ENCODE measurements around the gene FYCO1.
A peak's percentile ranks its signal among the peaks of the same experiment; 100 is the strongest.

Gene FYCO1

DNA sequence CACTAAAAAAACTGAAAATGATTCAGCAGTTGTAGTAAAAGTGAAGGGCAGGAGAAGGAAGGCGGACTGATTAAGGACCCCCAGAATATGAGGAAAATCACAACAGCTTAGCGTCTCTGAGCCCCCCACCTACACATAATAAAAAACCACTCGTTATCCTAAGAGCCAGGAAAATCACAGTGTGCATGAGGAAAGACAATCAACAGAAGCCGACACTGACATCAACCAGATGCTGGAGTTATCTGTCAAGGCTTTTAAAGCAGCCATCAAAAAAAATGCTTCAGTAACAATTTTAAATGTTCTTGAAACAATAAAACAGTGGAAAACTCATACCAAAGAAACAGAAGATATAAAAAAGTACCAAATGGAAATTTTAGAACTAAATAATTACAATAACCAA is 62.0 kb downstream of the FYCO1 start:
- Histone ChIP-seq H3K27me3 (ENCODE audit: insufficient read depth, poor library complexity, severe bottlenecking) (no peaks in the 10 kb centered on the region), H3K4me3 (replicated peaks; ENCODE audit: insufficient read depth, low read length) (no peak overlapping the region), H3K27ac (replicated peaks) (no peak overlapping the region)
- TF ChIP-seq, protein P1, sequence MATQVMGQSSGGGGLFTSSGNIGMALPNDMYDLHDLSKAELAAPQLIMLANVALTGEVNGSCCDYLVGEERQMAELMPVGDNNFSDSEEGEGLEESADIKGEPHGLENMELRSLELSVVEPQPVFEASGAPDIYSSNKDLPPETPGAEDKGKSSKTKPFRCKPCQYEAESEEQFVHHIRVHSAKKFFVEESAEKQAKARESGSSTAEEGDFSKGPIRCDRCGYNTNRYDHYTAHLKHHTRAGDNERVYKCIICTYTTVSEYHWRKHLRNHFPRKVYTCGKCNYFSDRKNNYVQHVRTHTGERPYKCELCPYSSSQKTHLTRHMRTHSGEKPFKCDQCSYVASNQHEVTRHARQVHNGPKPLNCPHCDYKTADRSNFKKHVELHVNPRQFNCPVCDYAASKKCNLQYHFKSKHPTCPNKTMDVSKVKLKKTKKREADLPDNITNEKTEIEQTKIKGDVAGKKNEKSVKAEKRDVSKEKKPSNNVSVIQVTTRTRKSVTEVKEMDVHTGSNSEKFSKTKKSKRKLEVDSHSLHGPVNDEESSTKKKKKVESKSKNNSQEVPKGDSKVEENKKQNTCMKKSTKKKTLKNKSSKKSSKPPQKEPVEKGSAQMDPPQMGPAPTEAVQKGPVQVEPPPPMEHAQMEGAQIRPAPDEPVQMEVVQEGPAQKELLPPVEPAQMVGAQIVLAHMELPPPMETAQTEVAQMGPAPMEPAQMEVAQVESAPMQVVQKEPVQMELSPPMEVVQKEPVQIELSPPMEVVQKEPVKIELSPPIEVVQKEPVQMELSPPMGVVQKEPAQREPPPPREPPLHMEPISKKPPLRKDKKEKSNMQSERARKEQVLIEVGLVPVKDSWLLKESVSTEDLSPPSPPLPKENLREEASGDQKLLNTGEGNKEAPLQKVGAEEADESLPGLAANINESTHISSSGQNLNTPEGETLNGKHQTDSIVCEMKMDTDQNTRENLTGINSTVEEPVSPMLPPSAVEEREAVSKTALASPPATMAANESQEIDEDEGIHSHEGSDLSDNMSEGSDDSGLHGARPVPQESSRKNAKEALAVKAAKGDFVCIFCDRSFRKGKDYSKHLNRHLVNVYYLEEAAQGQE (IDR thresholded peaks at IDR 0.05; ENCODE audit: insufficient replicate concordance, low read depth), result no peak
- TF ChIP-seq POLR2AphosphoS5 (IDR thresholded peaks at IDR 0.05; ENCODE audit: low read depth), result no peak
- no peak for TF ChIP-seq SPI1 (IDR thresholded peaks at IDR 0.05; ENCODE audit: borderline replicate concordance, low read depth)
- TF ChIP-seq, protein P2, sequence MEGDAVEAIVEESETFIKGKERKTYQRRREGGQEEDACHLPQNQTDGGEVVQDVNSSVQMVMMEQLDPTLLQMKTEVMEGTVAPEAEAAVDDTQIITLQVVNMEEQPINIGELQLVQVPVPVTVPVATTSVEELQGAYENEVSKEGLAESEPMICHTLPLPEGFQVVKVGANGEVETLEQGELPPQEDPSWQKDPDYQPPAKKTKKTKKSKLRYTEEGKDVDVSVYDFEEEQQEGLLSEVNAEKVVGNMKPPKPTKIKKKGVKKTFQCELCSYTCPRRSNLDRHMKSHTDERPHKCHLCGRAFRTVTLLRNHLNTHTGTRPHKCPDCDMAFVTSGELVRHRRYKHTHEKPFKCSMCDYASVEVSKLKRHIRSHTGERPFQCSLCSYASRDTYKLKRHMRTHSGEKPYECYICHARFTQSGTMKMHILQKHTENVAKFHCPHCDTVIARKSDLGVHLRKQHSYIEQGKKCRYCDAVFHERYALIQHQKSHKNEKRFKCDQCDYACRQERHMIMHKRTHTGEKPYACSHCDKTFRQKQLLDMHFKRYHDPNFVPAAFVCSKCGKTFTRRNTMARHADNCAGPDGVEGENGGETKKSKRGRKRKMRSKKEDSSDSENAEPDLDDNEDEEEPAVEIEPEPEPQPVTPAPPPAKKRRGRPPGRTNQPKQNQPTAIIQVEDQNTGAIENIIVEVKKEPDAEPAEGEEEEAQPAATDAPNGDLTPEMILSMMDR (IDR thresholded peaks at IDR 0.05; ENCODE audit: insufficient read depth, low read length), result no peak
- no peak for TF ChIP-seq GABPA (IDR thresholded peaks at IDR 0.05; ENCODE audit: low read depth)
- DNase-seq (ENCODE audit: low read depth in 1 of 2, low spot score in 1 of 2), result no peak

DNA sequence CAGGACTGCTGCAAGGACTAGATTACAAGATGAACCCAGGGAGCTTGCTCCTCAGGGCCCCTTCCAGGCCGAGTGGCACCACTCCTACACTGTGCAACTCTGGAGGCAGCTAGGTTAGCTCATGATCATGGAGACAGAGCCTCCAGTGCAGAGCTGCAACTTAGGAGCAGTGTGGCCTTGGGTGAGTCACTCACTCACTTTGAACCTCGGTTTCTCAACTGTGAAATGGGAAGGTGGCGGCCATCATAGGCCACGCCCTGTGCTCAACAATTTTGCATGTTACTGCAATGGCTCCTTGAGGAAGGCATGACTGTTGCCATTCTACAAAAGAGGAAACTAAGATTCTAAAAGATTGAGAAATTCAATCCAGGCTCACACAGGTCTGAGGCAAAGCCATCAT is 63.5 kb downstream of the FYCO1 start:
- 0 out of 2 replicates have a peak overlapping the region, but pooled peaks have one; percentile 6 for H3K27ac ChIP-seq (replicated peaks)
- H3K4me3 ChIP-seq (replicated peaks; ENCODE audit: insufficient read depth, low read length), result no peak overlapping the region
- peak; percentile 71 to 87 for DNase-seq (ENCODE audit: low read depth in 1 of 2, low spot score in 1 of 2)
- no peaks in the 10 kb centered on the region for H3K27me3 ChIP-seq (ENCODE audit: insufficient read depth, poor library complexity, severe bottlenecking)
- peak; percentile 49; the same call in 1 of the 2 replicates for TF ChIP-seq POLR2AphosphoS5 (IDR thresholded peaks at IDR 0.05; ENCODE audit: low read depth)
- TF ChIP-seq, protein P1 (IDR thresholded peaks at IDR 0.05; ENCODE audit: insufficient replicate concordance, low read depth), result no peak

DNA sequence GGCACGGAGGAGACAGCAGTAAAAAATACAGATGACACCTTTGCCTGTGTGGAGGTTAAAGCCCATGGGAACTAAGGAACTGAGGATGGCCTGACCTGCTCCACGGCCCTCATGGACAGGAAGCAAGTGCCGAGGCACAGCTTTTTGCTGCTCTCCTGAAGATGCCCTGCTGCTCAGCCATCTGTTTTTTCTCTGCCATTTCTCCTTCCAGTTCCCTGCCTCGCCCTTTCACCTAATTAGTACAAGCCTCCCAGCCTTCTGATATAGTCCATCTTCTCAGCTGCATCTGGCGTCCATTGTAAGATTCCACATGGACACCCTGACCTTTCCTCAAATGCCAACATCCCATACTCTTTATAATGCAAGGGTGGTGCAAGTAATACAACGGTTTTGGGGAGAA is 64.1 kb downstream of the FYCO1 start:
- no peak for TF ChIP-seq POLR2AphosphoS5 (IDR thresholded peaks at IDR 0.05; ENCODE audit: low read depth)
- Histone ChIP-seq H3K4me3 (replicated peaks; ENCODE audit: insufficient read depth, low read length) (no peak overlapping the region), H3K27me3 (ENCODE audit: insufficient read depth, poor library complexity, severe bottlenecking) (no peaks in the 10 kb centered on the region), H3K27ac (replicated peaks) (0 out of 2 replicates have a peak overlapping the region, but pooled peaks have one; percentile 6)
- DNase-seq (ENCODE audit: low read depth in 1 of 2, low spot score in 1 of 2), result no peak

DNA sequence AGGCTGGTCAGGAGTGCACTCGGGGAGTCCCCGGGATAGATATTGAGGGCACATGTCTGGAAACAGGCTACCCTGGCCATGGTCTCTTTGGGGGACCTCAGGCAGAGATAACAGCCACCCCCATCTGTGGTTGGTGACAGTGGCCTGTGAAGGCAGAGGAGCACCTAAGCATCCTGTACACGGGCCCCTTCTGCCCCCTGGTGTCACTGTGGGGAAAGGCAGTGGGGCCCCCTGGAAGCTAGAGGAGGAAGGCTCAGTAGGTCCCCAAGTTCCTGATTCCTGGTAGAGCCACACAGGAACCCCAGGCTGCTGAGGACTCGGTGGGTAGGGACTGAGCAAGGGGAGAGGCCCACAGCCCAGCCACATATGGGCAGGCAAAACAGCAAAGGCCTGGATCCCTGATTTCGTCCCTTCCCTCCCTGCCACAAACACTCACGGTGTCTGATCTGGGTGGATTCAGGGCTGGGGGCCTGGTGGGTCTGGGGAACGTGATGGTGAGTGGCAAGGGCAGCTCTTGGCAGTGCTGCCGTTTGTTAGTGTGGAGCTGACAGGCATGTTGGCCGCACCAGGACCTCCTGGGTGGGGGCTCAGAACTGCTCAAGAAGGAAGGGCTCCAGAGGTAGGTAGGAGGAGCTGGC is 66.5 kb downstream of the FYCO1 start:
- no peak overlapping the region for H3K27ac ChIP-seq (replicated peaks)
- TF ChIP-seq, protein P1 (IDR thresholded peaks at IDR 0.05; ENCODE audit: insufficient replicate concordance, low read depth), result no peak
- TF ChIP-seq, protein P2 (IDR thresholded peaks at IDR 0.05; ENCODE audit: insufficient read depth, low read length), result peak; percentile 72
- no peak for TF ChIP-seq POLR2AphosphoS5 (IDR thresholded peaks at IDR 0.05; ENCODE audit: low read depth)
- no peak for TF ChIP-seq SPI1 (IDR thresholded peaks at IDR 0.05; ENCODE audit: borderline replicate concordance, low read depth)
- DNase-seq (ENCODE audit: low read depth in 1 of 2, low spot score in 1 of 2), result peak in 1 of 2 experiments; percentile 63

More for the DNA sequence above, 66.5 kb downstream of the FYCO1 start:
- Histone ChIP-seq H3K27me3 (ENCODE audit: insufficient read depth, poor library complexity, severe bottlenecking) (no peaks in the 10 kb centered on the region), H3K4me3 (replicated peaks; ENCODE audit: insufficient read depth, low read length) (no peak overlapping the region)

All from HL-60 (cell line).